ENCODE measurements around the gene ZDHHC22. TPM values are rescaled to one million over a fixed set of nuclear protein-coding genes. Genes with fewer than 3 reads are reported as not detected.

The ZDHHC22 gene
- total RNA-seq, 1 donor from 2014 or later, result 0.09 TPM

GRCh38 chr14:77157740-77158139, 16.1 kb upstream of the ZDHHC22 start:
- no peak for DNase-seq (ENCODE audit: low spot score)

GRCh38 chr14:77155083-77155482, 13.5 kb upstream of the ZDHHC22 start:
- DNase-seq (ENCODE audit: low spot score), result no peak

- no peak for DNase-seq (ENCODE audit: low spot score)
Measured at GRCh38 chr14:77154421-77154820, 12.8 kb upstream of the ZDHHC22 start.

GRCh38 chr14:77153802-77154201, 12.2 kb upstream of the ZDHHC22 start:
- no peak for DNase-seq (ENCODE audit: low spot score)

GRCh38 chr14:77151918-77152588, 10.5 kb upstream of the ZDHHC22 start:
- no peak for DNase-seq (ENCODE audit: low spot score)

GRCh38 chr14:77151245-77151644, 9.7 kb upstream of the ZDHHC22 start:
- DNase-seq (ENCODE audit: low spot score), result no peak

- DNase-seq (ENCODE audit: low spot score), result no peak
Measured at GRCh38 chr14:77148510-77149231, 7.1 kb upstream of the ZDHHC22 start.

GRCh38 chr14:77145975-77146740, 4.6 kb upstream of the ZDHHC22 start:
- DNase-seq (ENCODE audit: low spot score), result no peak

- no peak for DNase-seq (ENCODE audit: low spot score)
Measured at GRCh38 chr14:77144412-77145115, 3.0 kb upstream of the ZDHHC22 start.

- no peak for DNase-seq (ENCODE audit: low spot score)
Measured at GRCh38 chr14:77143071-77143470, 1.5 kb upstream of the ZDHHC22 start.

- DNase-seq (ENCODE audit: low spot score), result no peak
Measured at GRCh38 chr14:77142005-77142800, 612 bp upstream of the ZDHHC22 start.

GRCh38 chr14:77140359-77141213, 1.0 kb downstream of the ZDHHC22 start:
- no peak for DNase-seq (ENCODE audit: low spot score)

GRCh38 chr14:77139540-77140358, 1.8 kb downstream of the ZDHHC22 start:
- DNase-seq (ENCODE audit: low spot score), result no peak

GRCh38 chr14:77139022-77139421, 2.6 kb downstream of the ZDHHC22 start:
- DNase-seq (ENCODE audit: low spot score), result no peak

GRCh38 chr14:77133720-77134338, 7.8 kb downstream of the ZDHHC22 start:
- peak; percentile 75 for DNase-seq (ENCODE audit: low spot score)

GRCh38 chr14:77131871-77132486, 9.6 kb downstream of the ZDHHC22 start:
- DNase-seq (ENCODE audit: low spot score), result no peak

- DNase-seq (ENCODE audit: low spot score), result no peak
Measured at GRCh38 chr14:77131206-77131605, 10.4 kb downstream of the ZDHHC22 start.

GRCh38 chr14:77130386-77130785, 11.2 kb downstream of the ZDHHC22 start:
- no peak for DNase-seq (ENCODE audit: low spot score)
